Gastrocnemius medialis (tissue), 4 donors: ENCODE measurements around the gene GPR4.
A peak's percentile ranks its signal among the peaks of the same experiment; 100 is the strongest.

Experiments used
- CTCF ChIP-seq, 5 experiments: fragments of 450-650 bp in 3 of 5; fragments of 200-600 bp in 2 of 5; sonication (generic) in 2 of 5; IDR thresholded peaks in 4 of 5; conservative IDR thresholded peaks in 1 of 5; 1 replicate in 4 of 5; 2 replicates in 1 of 5; pipeline ENCODE4 v1.5.1; 2016 to 2019; ENCODE audit warnings: antibody characterized with exemption in 5 of 5, mild to moderate bottlenecking in 3 of 5, moderate library complexity in 3 of 5
- POLR2A ChIP-seq, 2 donors: fragments of 450-650 bp; IDR thresholded peaks; one replicate each; pipeline ENCODE4 v1.6.1; 2017; ENCODE audit warnings: antibody characterized with exemption in 2 of 2, mild to moderate bottlenecking in 2 of 2, moderate library complexity in 2 of 2

DNA sequence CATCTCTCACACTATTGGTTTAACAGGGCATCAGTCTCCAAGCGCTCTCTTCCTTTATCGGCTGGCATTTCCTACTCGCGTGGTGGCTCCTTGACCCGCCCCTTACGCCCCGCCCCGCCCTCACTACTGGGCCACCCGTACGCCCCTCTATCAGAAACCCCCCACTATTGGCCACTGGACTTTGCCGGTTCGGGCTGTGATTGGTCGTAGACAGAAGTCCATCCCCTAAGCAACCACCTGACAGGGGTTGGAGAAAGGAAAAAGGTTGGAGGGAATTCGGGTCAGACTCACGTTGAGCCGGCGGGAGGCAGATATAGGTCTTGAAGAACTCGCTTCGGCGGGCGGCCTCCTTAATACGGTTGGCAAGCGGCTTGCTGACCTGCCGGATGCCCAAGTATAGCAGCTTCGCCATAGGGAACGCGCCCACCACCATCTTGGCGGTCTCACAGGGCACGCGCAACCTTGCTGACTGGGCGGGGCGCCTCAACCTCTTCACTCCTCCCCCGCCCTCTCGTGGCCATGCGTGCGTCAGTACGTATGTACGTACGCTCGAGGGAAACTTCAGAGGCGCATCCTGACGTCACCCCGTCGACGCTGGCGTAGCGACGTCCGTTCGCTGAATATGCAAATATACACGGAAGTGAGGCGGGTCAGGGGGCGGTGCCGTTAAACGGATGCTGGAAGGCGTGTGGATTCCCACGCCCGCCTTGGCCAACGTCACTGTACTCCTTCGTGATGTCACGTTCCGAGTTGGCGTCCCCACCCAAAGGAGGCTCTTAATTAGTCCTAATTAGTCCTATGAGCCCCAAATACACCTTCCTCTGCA lies 17.5 kb downstream of the GPR4 start, which contains the start of gene OPA3:
- peak in 1 of 5 experiments; percentile 26 for TF ChIP-seq CTCF (IDR thresholded peaks at IDR 0.05 in 4 of 5, conservative IDR thresholded peaks at IDR 0.05 in 1 of 5)
- peak; percentile 71 to 84 for TF ChIP-seq POLR2A (IDR thresholded peaks at IDR 0.05)
